ENCODE results near the gene KCTD20. TPM values are rescaled to one million over a fixed set of nuclear protein-coding genes. Genes with fewer than 3 reads are reported as not detected.

The KCTD20 gene
- total and polyA plus RNA-seq, 2 of the 13 experiments (the other 11 are each of a cell fraction or from before 2014, with no cell fraction given) = 52.7 to 67.1 TPM

GRCh38 chr6:36493859-36494258 is 51.1 kb downstream of the KCTD20 start (continued):
- TF ChIP-seq ZKSCAN8 (CRISPR knock-in tag; IDR thresholded peaks at IDR 0.05; ENCODE audit: borderline replicate concordance) = 0 out of 2 replicates have a peak, but pooled peaks have one; percentile 16
- no peak for TF ChIP-seq NR2F2 (IDR thresholded peaks at IDR 0.05; ENCODE audit: borderline replicate concordance, low read depth)
- peak; percentile 93 for TF ChIP-seq ZNF646 (CRISPR knock-in tag; IDR thresholded peaks at IDR 0.05)
- TF ChIP-seq SAP130 (CRISPR knock-in tag; IDR thresholded peaks at IDR 0.05; ENCODE audit: low read depth) = peak; percentile 40
- TF ChIP-seq SOX6 (IDR thresholded peaks at IDR 0.05) = no peak
- peak; percentile 75 for TF ChIP-seq SOX6 (CRISPR knock-in tag; IDR thresholded peaks at IDR 0.05)
- no peak for TF ChIP-seq ZNF788 (CRISPR knock-in tag; IDR thresholded peaks at IDR 0.05; ENCODE audit: borderline replicate concordance)
- TF ChIP-seq RXRB (CRISPR knock-in tag; IDR thresholded peaks at IDR 0.05; ENCODE audit: borderline replicate concordance) = peak; percentile 21; the same call in 1 of the 2 replicates
- TF ChIP-seq ARID5B (CRISPR knock-in tag; IDR thresholded peaks at IDR 0.05) = peak; percentile 69
- TF ChIP-seq SNAPC5 (CRISPR knock-in tag; IDR thresholded peaks at IDR 0.05; ENCODE audit: borderline replicate concordance) = no peak
- TF ChIP-seq NFAT5 (CRISPR knock-in tag; IDR thresholded peaks at IDR 0.05) = no peak

All from HepG2 (cell line).